Dedifferentiated amniotic fluid mesenchymal stem cell (primary cell): Measurements from ENCODE around the gene ASPG.

Experiments
- DNase-seq: peaks from one replicate; pipeline ENCODE4 v3.0.0-alpha.2; 2016; ENCODE audit errors: extremely low spot score

The ASPG gene

DNA sequence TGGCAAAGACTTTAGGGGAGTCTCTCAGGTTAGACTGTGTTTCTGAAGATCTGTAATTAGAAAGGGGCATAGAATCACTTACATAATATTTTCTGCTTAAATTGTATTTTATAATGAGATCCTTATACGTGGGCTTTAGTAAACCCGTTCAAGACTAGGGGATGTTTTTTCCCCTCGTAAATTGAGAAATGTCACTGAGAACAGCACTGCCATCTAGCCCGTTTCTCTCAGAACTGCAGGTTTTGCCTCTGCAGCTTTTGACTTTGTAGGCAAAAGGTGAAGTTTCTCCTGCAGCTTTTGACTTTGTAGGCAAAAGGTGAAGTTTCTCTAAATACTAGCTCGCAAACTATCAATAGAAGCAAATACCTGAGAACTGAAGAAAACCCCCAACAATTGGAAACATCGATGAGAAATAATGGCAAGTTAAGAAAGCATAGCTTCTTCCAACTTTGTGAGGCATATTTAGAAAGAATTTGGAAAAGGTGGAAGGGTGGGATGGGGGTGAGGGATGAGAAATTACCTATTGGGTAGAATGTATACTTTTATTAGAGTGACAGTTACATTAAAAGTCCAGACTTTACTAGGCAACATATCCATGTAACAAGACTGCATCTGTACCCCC, 9.9 kb upstream of the ASPG start:
- DNase-seq = no peak

DNA sequence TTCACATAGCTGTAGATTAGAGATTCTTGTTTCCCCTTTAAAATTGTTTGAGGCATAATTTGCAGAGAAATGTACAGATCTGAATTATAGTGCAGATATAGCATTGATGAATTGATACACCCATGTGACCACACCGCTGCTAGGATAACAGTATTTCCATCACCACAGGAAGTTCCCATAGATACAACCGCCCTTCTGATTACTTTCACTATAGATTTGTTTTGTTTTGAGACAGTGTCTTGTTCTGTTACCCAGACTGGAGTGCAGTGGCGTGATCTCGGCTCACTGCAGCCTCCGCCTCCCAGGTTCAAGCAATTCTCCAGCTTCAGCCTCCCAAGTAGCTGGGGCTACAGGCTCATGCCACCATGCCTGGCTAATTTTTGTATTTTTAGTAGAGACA, 8.8 kb upstream of the ASPG start:
- DNase-seq = no peak

DNA sequence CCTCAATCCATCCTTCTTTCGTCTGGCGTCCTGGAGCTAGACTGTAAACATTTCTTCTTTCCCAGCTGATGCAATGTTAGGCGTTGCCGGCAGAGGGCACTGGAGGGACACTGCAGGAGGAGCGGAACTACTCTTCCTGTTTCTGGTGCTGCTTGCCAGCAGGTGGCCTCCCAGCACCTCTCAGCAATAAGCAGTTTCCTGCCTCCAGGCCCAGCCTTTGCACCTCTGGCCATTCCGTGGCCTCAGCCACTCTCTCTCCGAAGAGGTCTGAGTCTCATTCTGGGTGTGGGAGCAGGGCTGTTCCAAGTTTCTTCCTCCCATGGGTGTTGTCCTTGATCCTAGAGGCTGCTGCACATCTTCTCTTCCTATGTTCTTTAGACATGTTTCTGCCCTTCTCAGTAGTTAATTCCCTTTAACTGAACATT, 7.5 kb upstream of the ASPG start:
- DNase-seq = peak; percentile 93

DNA sequence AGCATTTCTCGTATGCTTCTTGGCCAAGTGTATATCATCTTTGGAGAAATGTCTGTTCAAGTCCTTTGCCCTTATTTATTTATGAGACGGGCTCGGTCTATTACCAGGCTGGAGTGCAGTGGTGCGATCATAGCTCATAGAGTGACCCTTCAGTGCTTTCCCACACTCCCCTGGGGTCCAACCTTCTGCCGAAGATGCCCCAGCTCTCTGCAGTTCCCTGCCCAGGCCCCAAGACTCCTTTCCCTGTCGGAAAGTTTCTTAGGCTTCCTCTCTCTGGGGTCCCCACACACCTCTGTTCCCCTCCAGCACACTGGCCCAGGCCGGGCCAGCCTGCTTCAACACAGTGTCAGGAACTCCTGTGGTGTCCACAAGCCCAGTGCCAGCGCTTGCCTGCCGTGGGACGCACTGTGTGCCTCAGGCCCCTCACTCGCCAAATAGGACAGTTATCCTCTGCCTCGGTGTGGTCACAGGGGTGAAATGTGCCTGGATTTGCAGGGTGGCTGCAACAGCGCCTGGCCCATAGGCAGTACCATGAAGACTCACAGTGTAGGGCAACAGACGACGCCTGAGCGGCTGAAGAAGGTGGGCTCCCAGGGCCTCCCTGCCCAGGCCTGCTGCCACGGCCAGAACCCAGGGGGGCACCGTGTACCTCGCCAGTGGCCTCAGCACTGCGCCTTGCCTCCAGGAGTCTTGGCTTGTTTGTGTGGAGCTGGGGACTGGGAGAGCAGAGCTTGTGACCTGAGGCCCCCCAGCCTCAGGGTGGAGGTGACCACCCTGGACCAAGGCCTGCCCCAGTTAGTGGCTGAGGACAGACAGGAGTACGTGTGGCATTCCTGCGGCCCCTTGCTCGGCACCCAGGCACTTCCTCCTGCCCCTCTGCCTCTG, 4.9 kb upstream of the ASPG start:
- no peak for DNase-seq

DNA sequence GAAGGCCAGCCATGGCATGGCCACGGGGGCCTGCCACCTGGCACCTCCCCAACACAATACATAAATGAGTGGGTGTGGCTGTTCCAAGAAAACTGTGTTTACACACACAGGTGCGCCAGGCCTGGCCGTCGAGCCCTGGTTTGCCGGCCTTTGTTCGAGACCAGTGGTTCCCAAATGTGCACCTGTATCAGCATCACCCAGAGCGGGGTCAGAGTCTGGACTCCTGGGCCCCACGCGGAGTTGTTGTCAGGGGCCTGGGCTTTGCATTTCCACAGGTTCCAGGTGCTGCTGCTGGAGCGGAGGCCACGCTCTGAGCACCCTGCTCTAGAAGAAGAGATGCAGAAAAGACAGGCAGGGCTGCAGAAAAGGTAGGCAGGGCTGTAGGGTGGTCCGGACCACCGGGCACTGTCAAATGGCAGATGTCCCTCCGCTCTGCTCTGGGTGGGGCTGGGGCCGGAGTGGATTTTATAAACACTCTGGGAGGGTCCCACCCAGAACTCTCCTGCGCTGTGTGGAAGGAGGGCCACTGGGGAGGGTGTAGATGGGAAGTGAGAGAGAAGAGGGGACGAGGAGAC, 4.2 kb upstream of the ASPG start:
- DNase-seq = no peak

DNA sequence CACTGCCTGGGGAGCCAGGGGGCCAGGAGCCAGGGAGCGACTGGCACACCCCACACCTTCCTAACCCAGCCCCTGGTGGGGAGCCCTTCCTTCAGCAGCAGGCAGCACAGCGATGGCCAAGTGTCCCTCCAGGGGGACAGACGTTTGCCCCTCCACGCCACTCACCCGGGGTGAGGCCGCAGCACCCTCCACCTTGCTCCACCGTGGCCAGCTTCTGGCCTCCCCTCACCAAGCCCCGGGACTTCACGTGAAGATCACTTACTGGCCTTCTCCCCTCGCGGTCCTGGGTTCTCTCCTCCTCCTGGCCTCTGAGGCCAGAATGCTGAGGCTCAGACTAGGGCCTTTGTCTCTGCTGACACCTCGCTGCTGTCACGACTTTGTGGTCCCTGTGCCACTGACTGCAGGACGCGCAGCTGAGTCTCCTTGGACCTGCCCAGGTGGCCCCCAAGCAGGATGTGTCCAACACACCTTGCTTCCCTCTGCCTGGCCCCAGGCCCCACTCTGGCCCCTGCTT, 3.5 kb upstream of the ASPG start:
- no peak for DNase-seq

DNA sequence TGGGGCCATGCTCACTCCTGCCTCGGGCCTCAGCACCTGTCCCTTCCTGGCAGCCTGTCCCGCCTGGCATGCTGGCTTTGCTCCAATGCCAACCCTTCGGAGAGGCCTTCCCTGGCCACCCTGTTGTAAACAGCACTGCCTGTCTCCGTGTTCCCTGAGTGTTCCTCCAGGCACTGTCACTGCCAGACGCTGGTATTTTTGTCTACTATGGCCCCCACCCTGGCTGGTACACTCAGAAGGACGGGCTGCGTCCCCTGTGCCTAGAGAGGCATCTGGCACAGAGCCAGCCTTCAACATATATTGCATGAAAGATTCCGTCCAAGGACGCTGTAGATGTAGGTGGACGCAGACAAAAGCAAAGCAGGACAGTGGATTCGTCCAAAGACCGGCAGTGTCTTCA, 2.7 kb upstream of the ASPG start:
- DNase-seq = no peak

DNA sequence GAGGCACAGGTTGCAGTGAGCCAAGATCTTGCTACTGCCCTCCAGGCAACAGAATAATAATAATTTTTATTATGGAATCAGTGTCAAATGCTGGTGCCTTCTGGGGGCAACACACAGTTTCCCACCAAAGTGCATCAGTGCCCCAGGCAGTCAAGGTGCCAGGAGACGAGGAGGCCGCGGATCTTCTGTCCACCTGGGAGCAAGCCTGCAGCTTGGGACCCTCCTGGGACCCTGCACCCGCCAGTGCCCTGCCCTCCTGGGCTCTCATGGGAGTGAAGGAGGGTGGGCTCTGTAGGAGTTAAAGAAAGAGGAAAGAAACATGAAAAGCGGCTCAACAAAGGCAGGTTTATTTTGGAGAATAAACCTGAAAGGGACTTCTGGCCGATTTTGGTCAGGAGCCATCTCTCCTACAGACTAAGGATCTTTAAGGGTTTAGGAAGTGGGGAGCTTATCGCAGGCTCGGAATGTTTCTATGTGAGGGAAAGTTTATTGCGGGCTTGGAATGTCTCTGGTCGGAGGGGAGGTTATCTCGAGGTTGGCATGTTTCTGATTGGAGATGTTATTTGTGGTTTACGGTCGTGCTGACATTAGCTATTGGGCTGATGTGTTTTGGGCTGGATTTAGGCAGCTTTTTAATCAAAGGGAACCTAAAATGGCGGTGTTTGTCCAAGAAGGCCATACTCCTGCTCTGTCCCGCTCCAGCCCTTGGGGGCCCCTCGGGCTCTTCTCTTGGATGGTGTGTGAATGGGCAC, 1.1 kb upstream of the ASPG start:
- no peak for DNase-seq

- DNase-seq = no peak
These were observed 345 bp downstream of the ASPG start for GRCh38 chr14:104085889-104086201.

DNA sequence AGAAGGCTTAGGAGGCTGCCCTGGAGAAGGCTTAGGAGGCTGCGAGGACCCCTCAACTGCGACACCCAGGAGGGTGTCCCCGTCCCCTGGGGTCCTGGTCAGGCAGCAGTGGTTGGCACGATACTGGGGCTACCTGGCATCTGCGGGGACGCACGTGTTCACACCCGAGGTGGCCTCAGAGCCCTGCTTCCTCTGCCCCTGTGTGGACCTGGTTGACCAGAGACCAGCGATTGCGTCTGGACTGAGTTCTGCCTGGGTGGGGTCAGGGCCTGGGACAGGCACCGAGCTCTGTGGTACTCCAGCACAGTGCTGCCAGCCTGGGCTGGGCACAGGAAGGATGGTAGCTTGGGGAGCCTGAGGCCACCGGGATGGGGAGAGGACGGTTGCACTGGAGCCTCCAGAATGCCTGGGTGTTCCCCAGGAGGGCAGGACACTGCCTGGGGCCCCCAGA, 735 bp downstream of the ASPG start:
- no peak for DNase-seq

GRCh38 chr14:104086661-104087461, 1.4 kb downstream of the ASPG start:
- no peak for DNase-seq

DNA sequence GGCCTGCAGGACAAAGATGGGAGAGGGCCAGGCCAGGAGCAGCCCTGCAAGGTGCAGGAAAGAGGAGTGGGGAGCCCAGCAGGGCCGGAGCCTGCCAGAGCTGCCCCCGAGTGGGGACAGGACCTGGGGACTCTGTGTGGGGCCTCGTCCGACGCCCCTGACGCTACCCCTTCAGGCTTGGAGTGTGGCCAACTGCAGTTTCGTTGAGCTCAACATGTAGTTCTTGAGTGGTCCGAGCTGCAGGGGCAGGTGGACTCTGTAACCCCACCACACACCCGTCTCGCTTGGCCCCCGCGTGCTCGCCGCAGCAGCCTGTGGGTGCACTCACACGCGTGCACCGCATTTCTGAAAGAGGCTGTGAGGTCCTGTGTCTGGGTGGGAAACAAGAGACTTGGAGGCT, 2.0 kb downstream of the ASPG start:
- DNase-seq = no peak

DNA sequence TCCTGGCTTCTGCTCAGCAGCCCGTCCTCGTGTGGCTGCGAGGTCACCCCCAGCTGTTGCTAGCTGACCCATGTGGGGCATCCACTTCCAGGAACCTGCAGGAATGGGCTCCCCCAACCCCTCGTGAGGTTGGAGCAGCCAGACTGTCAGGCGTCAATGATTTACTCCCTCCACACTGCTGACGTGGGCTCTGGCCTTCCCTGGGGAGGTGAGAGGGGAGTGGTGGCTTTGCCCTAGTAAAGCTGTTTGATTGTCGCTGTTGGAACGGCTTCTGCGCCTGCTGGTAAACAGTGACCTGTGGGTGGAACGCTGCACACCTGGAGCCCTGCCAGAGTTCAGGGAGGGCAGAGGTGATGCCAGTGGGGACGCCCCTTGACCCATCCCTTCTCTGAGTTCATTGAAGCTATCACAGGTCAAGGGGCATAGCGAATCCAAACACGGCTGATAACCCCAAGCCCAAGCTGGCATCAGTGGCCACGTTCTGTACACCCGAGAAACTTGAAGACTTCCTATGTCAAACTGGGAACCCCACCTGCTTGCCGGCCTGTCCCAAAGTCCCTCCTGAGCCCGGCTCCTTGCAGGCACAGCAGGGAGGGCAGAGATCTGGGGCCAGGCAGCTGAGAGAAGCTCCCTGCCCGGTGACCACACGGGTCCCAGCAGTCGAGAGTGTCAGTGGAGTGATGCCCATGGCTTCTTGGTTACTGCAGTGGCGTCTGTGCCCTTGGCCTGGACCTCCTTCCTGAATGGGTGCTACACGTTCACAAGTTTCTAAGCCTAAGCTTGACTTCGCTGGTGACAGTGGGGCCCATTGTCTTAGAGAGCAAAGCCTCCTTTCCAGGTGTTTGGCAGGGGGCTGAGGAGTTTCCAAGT, 2.7 kb downstream of the ASPG start:
- no peak for DNase-seq

GRCh38 chr14:104090071-104090748, 4.7 kb downstream of the ASPG start:
- no peak for DNase-seq

DNA sequence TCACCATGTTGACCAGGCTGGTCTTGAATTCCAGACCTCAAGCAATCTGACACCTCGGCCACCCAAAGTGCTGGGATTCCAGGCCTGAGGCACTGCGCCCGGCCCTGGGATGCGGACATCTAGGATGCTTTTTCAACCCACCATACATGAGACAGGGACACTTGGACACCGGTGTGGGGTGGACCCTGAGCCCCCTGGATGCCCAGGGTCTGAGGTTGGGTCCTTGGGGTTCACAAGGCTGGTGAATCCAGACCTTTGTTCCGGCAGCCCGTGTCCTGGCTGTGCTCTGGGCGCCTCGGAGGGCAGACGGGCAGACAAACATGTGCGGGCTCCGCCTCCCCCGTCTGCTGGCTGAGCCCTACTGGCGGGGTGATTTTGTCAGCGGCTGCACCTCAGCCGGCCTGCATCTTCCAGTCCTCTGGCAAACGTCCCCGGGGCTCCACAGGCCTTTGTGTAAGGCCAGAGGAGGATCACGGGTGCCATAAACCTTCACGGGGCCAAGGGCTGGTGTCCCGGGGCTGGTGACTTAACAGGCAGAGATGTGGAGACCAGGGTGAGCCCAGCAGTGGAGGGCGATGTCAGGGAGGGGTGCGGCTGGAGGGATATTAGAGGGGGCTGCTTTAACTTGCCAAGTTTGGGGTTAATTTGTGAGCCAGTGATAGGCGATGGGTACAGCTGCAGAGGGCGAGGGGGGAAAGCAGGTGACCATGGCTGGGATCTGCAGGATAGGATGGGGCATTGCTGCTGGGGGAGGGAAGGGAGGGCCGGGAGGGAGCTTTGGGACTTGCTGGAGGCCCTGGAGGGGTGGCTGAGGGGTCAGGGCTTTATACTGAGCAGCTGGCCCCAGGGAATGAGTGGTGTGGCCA, 5.8 kb downstream of the ASPG start:
- no peak for DNase-seq

- DNase-seq = no peak
These were observed 6.6 kb downstream of the ASPG start for GRCh38 chr14:104091927-104092771.

GRCh38 chr14:104092931-104093365, 7.4 kb downstream of the ASPG start:
- DNase-seq = no peak
